ENCODE results near the gene KRT20. TPM values are rescaled to one million over a fixed set of nuclear protein-coding genes. Genes with fewer than 3 reads are reported as not detected.
"Not testable (repeated sequence)": the region's sequence is repeated elsewhere in the genome, so short reads cannot be mapped to it uniquely, and the experiment has no call there.

Gene KRT20
- total and polyA plus RNA-seq, 4 donors, result 3.9 to 193 TPM; not detected in 2

- no peaks in the 10 kb centered on the region for H3K4me1 ChIP-seq (ENCODE audit: control insufficient read depth in 1 of 2, insufficient read depth in 2 of 2, low read length in 2 of 2)
- H3K27me3 ChIP-seq (ENCODE audit: control insufficient read depth in 1 of 2, insufficient read depth in 2 of 2, low read length in 1 of 2), result no peaks in the 10 kb centered on the region
- no peak for ATAC-seq (ENCODE audit: low FRiP score)
- no peak overlapping the region for H3K4me3 ChIP-seq (ENCODE audit: low read length in 2 of 2)
- WGBS, 2 donors, result 73 to 85% methylated on average over 4 of the region's 4 CpGs
- H3K36me3 ChIP-seq (ENCODE audit: control insufficient read depth in 1 of 2, insufficient read depth in 2 of 2, low read length in 1 of 2), result no peaks in the 10 kb centered on the region
- H3K9me3 ChIP-seq (ENCODE audit: control insufficient read depth, low read length), result no peaks in the 10 kb centered on the region
- intact Hi-C loops (cut with DNase I), result no loop called here
- DNase-seq, result no peak
- no peak overlapping the region for H3K27ac ChIP-seq (ENCODE audit: low read depth in 1 of 2, low read length in 2 of 2)
Measured at GRCh38 chr17:40870136-40870535, 14.9 kb downstream of the KRT20 start.

DNA sequence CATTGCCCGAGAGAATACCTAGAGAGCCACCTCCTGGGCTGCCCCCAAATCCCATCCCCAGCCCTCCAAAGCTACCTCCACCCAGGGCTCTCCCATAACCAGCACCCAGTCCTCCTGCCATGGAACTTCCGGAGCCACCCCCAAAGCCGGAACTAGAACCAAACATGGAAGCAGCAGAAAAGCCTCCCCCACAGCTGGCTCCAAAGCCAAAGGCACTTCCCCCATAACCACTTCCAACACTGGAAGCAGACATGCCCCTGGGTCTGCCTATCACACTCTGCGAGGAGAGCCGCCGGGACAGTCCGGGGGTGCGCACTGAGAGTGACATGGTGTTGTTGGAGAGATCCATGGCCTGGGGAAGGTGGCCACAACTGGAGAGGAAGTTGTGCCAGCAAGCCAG, 18.2 kb downstream of the KRT20 start, which contains the start of gene KRT12:
TSS of gene KRT12 (minus strand) at position 386 of the 400 bp plus-strand sequence. CDS start at position 349, 37 bp downstream.
- intact Hi-C loops (cut with DNase I), result no loop called here
- WGBS, 2 donors, result 86 to 92% methylated on average over 8 of the region's 8 CpGs

DNA sequence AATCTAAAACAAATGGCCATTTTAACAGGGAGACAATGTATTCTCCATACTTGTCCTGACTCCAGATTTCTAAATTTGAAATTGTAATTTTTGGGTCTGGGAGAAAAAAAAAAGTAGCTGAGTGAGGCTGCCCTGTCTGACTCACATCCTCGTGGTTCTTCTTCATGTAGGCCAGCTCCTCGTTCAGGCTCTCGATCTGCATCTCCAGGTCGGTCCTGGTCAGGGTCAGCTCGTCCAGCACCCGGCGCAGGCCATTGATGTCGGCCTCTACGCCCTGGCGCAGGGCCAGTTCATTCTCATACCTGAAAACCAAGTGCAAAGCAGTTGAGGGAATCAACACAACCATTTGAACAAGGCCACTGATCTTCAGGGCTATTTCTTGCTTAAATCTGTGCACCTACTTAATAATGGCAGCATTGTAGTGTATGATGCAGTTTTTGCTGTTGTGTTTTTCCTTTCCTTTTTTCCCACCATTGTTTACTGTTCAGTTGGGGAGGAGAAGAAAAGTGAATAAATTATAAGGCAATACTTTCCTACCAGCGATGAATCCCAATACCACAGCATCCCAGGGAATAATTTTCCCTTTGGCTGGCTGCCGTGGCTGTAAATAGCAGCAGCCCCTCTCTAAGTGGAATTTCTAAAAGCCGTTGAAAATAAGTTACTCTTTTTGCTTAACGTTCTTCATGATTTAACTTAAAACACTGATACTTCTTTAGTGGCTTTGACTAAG, 20.2 kb downstream of the KRT20 start:
- Histone ChIP-seq H3K4me3 (ENCODE audit: low read length in 2 of 2) (no peak overlapping the region), H3K4me1 (ENCODE audit: control insufficient read depth in 1 of 2, insufficient read depth in 2 of 2, low read length in 2 of 2) (no peaks in the 10 kb centered on the region), H3K27ac (ENCODE audit: low read depth in 1 of 2, low read length in 2 of 2) (no peak overlapping the region), H3K36me3 (ENCODE audit: control insufficient read depth in 1 of 2, insufficient read depth in 2 of 2, low read length in 1 of 2) (no peaks in the 10 kb centered on the region), H3K27me3 (ENCODE audit: control insufficient read depth in 1 of 2, insufficient read depth in 2 of 2, low read length in 1 of 2) (no peaks in the 10 kb centered on the region), H3K9me3 (ENCODE audit: control insufficient read depth, low read length) (no peaks in the 10 kb centered on the region)
- intact Hi-C loops (cut with DNase I), result no loop called here
- ATAC-seq (ENCODE audit: low FRiP score) (no peak), DNase-seq (no peak)
- WGBS, 2 donors, result 77 to 81% methylated on average over 14 of the region's 14 CpGs

More for the DNA sequence above, 18.2 kb downstream of the KRT20 start, which contains the start of gene KRT12:
- Histone ChIP-seq H3K4me3 (ENCODE audit: low read length in 2 of 2) (no peak within 1 kb of the TSS), H3K27ac (ENCODE audit: low read depth in 1 of 2, low read length in 2 of 2) (no peak within 1 kb of the TSS), H3K9me3 (ENCODE audit: control insufficient read depth, low read length) (no peaks in the 10 kb centered on the region), H3K4me1 (ENCODE audit: control insufficient read depth in 1 of 2, insufficient read depth in 2 of 2, low read length in 2 of 2) (no peaks in the 10 kb centered on the region), H3K27me3 (ENCODE audit: control insufficient read depth in 1 of 2, insufficient read depth in 2 of 2, low read length in 1 of 2) (no peaks in the 10 kb centered on the region), H3K36me3 (ENCODE audit: control insufficient read depth in 1 of 2, insufficient read depth in 2 of 2, low read length in 1 of 2) (no peaks in the 10 kb centered on the region)
- DNase-seq, result no peak
- no peak for ATAC-seq (ENCODE audit: low FRiP score)

DNA sequence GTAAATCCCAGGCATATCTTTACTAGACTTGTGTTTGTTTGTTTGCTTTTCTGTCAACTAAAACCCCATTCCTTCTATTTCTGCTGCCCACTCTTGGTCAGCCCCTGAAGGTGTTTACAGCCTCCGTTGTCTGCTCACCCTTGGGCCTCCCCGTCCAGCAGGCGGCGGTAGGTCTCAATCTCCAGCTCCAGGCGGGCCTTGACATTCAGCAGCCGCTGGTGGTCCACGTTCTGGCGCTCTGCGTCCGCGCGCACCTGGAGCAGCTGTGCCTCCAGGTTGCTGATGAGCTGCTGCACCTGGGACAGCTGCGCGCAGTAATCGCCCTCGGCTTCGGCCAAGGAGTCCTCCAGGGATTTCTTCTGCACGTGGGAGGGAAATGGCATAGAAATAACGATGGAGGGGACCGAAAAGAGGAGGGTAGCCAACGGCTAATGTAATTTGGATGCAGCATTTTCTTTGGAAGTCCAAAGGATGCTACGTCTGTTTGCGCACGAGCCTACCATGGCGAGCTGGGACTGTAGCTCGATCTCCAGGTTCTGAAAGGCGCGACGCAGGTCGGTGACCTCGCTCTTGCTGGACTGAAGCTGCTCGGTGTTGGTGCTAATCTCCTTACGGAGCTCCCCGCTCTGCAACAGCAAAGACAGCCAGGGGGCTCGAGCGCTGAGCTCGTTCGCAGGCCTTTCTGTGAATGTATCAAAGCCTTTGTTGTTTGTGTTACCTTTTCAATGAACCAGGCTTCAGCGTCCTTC, 21.9 kb downstream of the KRT20 start:
- no peak for ATAC-seq (ENCODE audit: low FRiP score)

GRCh38 chr17:40859536-40859935, 25.5 kb downstream of the KRT20 start:
- H3K36me3 ChIP-seq (ENCODE audit: control insufficient read depth in 1 of 2, insufficient read depth in 2 of 2, low read length in 1 of 2), result no peaks in the 10 kb centered on the region

More for the DNA sequence above, 21.9 kb downstream of the KRT20 start:
- Histone ChIP-seq H3K4me1 (ENCODE audit: control insufficient read depth in 1 of 2, insufficient read depth in 2 of 2, low read length in 2 of 2) (no peaks in the 10 kb centered on the region), H3K36me3 (ENCODE audit: control insufficient read depth in 1 of 2, insufficient read depth in 2 of 2, low read length in 1 of 2) (no peaks in the 10 kb centered on the region), H3K27me3 (ENCODE audit: control insufficient read depth in 1 of 2, insufficient read depth in 2 of 2, low read length in 1 of 2) (no peaks in the 10 kb centered on the region), H3K9me3 (ENCODE audit: control insufficient read depth, low read length) (no peaks in the 10 kb centered on the region), H3K27ac (ENCODE audit: low read depth in 1 of 2, low read length in 2 of 2) (no peak overlapping the region), H3K4me3 (ENCODE audit: low read length in 2 of 2) (no peak overlapping the region)
- intact Hi-C loops (cut with DNase I), result no loop called here
- 47 to 50% methylated on average over 39 of the region's 39 CpGs for WGBS, 2 donors
- no peak for DNase-seq

DNA sequence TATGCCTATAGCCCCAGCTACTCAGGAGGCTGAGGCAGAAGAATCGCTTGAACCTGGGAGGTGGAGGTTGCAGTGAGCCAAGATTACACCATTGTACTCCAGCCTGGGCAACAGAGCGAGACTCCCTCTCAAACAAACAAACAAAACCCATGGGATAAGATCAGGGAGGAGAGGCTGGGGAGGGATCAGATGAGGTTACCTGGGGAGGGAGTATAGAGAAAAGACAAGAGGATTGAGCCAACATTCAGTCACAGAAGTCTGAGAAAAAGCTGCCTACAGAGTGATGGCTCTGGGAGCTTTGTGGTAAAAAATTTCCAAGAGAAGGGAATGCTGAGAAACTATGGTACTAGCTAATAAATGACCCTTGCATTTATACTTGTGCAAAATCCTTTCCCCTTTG, 26.4 kb downstream of the KRT20 start:
- H3K4me1 ChIP-seq (ENCODE audit: control insufficient read depth in 1 of 2, insufficient read depth in 2 of 2, low read length in 2 of 2); H3K9me3 ChIP-seq (ENCODE audit: control insufficient read depth, low read length); H3K27ac ChIP-seq (ENCODE audit: low read depth in 1 of 2, low read length in 2 of 2); H3K27me3 ChIP-seq (ENCODE audit: control insufficient read depth in 1 of 2, insufficient read depth in 2 of 2, low read length in 1 of 2); H3K4me3 ChIP-seq (ENCODE audit: low read length in 2 of 2); H3K36me3 ChIP-seq (ENCODE audit: control insufficient read depth in 1 of 2, insufficient read depth in 2 of 2, low read length in 1 of 2); DNase-seq; intact Hi-C loops (cut with DNase I); ATAC-seq (ENCODE audit: low FRiP score): not testable (repeated sequence)
- 89 to 91% methylated on average over 2 of the region's 2 CpGs for WGBS, 2 donors

More at GRCh38 chr17:40859536-40859935, 25.5 kb downstream of the KRT20 start:
- Histone ChIP-seq H3K4me3 (ENCODE audit: low read length in 2 of 2) (no peak overlapping the region), H3K9me3 (ENCODE audit: control insufficient read depth, low read length) (no peaks in the 10 kb centered on the region), H3K27ac (ENCODE audit: low read depth in 1 of 2, low read length in 2 of 2) (no peak overlapping the region), H3K27me3 (ENCODE audit: control insufficient read depth in 1 of 2, insufficient read depth in 2 of 2, low read length in 1 of 2) (no peaks in the 10 kb centered on the region), H3K4me1 (ENCODE audit: control insufficient read depth in 1 of 2, insufficient read depth in 2 of 2, low read length in 2 of 2) (no peaks in the 10 kb centered on the region)
- 66 to 94% methylated on average over 2 of the region's 2 CpGs for WGBS, 2 donors
- DNase-seq, result no peak
- intact Hi-C loops (cut with DNase I), result no loop called here
- ATAC-seq (ENCODE audit: low FRiP score), result no peak

GRCh38 chr17:40857535-40857934, 27.5 kb downstream of the KRT20 start:
- Histone ChIP-seq H3K27me3 (ENCODE audit: control insufficient read depth in 1 of 2, insufficient read depth in 2 of 2, low read length in 1 of 2) (no peaks in the 10 kb centered on the region), H3K4me3 (ENCODE audit: low read length in 2 of 2) (no peak overlapping the region), H3K36me3 (ENCODE audit: control insufficient read depth in 1 of 2, insufficient read depth in 2 of 2, low read length in 1 of 2) (no peaks in the 10 kb centered on the region), H3K27ac (ENCODE audit: low read depth in 1 of 2, low read length in 2 of 2) (no peak overlapping the region), H3K4me1 (ENCODE audit: control insufficient read depth in 1 of 2, insufficient read depth in 2 of 2, low read length in 2 of 2) (no peaks in the 10 kb centered on the region), H3K9me3 (ENCODE audit: control insufficient read depth, low read length) (no peaks in the 10 kb centered on the region)
- ATAC-seq (ENCODE audit: low FRiP score) (peak; percentile 68), DNase-seq (no peak)
- 66 to 80% methylated on average over 5 of the region's 5 CpGs for WGBS, 2 donors
- intact Hi-C loops (cut with DNase I), result no loop called here

DNA sequence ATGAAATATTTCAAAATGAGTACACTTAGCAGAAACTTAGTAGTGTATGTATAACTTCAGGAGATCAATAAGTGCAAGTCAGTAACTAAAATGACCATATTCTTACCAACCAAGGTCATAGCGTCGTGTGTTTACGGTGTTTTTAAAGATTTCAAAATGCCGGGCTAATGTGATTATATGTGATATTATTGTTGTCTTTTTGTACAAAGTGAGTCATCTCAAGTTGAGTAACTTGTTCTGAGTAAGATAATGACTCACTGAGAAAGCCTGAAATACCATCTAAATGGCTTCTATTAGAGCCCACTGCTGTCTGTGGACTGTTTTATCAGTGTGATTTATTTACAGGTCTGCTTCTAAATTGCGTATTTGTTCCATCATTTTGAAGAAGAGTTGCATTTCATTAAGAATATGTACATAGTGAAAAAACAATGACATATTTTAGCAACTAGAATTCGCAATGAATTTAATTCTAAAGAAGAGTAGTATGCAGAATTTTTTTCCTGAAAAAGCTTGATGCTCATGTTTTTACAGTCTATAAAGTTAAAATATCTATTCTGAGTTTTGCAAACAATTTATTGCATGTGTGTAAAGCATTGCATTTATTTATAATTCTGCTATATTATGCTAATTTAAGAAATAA, 30.7 kb downstream of the KRT20 start:
- no peak overlapping the region for H3K27ac ChIP-seq (ENCODE audit: low read depth in 1 of 2, low read length in 2 of 2)
- H3K4me3 ChIP-seq (ENCODE audit: low read length in 2 of 2), result no peak overlapping the region
- intact Hi-C loops (cut with DNase I), result no loop called here
- WGBS, 2 donors, result 47 to 49% methylated on average over 6 of the region's 6 CpGs
- H3K9me3 ChIP-seq (ENCODE audit: control insufficient read depth, low read length), result no peaks in the 10 kb centered on the region
- H3K27me3 ChIP-seq (ENCODE audit: control insufficient read depth in 1 of 2, insufficient read depth in 2 of 2, low read length in 1 of 2), result no peaks in the 10 kb centered on the region
- no peak for DNase-seq
- no peaks in the 10 kb centered on the region for H3K4me1 ChIP-seq (ENCODE audit: control insufficient read depth in 1 of 2, insufficient read depth in 2 of 2, low read length in 2 of 2)
- no peaks in the 10 kb centered on the region for H3K36me3 ChIP-seq (ENCODE audit: control insufficient read depth in 1 of 2, insufficient read depth in 2 of 2, low read length in 1 of 2)
- ATAC-seq (ENCODE audit: low FRiP score), result no peak
